Measurements from ENCODE around the gene SMIM38.

DNA sequence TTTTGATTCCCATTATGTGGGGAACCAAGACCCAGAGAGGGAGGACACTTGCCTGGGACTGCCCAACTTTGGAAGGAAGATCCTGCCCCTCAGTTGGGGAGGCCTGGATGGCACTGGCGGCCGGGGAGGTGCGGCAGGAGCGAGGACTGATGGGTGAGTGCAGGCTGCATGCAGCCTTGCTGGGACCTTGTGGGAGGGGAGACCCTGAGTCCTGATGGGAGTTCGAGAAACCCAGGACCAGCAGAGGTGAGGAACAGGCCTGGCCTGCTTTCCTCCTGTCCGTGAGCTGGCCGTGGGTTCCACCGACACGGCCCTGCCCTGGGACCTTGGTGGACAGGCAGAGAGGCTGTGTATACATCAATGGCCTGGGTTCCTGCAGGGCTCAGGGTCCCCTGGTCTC, 19.3 kb upstream of the SMIM38 start:
- TF ChIP-seq, protein P1, sequence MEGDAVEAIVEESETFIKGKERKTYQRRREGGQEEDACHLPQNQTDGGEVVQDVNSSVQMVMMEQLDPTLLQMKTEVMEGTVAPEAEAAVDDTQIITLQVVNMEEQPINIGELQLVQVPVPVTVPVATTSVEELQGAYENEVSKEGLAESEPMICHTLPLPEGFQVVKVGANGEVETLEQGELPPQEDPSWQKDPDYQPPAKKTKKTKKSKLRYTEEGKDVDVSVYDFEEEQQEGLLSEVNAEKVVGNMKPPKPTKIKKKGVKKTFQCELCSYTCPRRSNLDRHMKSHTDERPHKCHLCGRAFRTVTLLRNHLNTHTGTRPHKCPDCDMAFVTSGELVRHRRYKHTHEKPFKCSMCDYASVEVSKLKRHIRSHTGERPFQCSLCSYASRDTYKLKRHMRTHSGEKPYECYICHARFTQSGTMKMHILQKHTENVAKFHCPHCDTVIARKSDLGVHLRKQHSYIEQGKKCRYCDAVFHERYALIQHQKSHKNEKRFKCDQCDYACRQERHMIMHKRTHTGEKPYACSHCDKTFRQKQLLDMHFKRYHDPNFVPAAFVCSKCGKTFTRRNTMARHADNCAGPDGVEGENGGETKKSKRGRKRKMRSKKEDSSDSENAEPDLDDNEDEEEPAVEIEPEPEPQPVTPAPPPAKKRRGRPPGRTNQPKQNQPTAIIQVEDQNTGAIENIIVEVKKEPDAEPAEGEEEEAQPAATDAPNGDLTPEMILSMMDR (IDR thresholded peaks at IDR 0.05) = no peak
- no peak for TF ChIP-seq ZFX (IDR thresholded peaks at IDR 0.05; ENCODE audit: borderline replicate concordance)
